ENCODE measurements around the gene TBXAS1.

Gene TBXAS1

GRCh38 chr7:139851770-139852481 lies 22.9 kb downstream of the TBXAS1 start:
- H3K9me2 ChIP-seq (replicated peaks; ENCODE audit: low read depth, low read length) = no peaks in the 10 kb centered on the region
- TF ChIP-seq CTCF (conservative IDR thresholded peaks at IDR 0.05; ENCODE audit: low read length) (no peak), EZH2phosphoT487 (IDR thresholded peaks at IDR 0.05; ENCODE audit: borderline replicate concordance) (no peak)
- no peak overlapping the region for H3K4me2 ChIP-seq (ENCODE audit: low read depth, low read length, poor library complexity, severe bottlenecking)
- no peaks in the 10 kb centered on the region for H3K79me2 ChIP-seq (ENCODE audit: insufficient read depth, low read length)
- no peaks in the 10 kb centered on the region for H3K27me3 ChIP-seq (ENCODE audit: insufficient read depth, low read length, poor library complexity, severe bottlenecking)
- no peaks in the 10 kb centered on the region for H3K9me3 ChIP-seq (ENCODE audit: insufficient read depth, low read depth, low read length)
- no peak overlapping the region for H3K4me3 ChIP-seq (ENCODE audit: low read length, poor library complexity, severe bottlenecking)
- H3K4me1 ChIP-seq (ENCODE audit: insufficient read depth, low read length, poor library complexity, severe bottlenecking) = peaks cover 18% of the 10 kb centered on the region
- H4K20me1 ChIP-seq (ENCODE audit: insufficient read depth, low read length, poor library complexity, severe bottlenecking) = no peaks in the 10 kb centered on the region
- H3F3A ChIP-seq (ENCODE audit: low read depth) = no peaks in the 10 kb centered on the region
- H3K36me3 ChIP-seq (ENCODE audit: insufficient read depth, low read length) = no peaks in the 10 kb centered on the region
- H3K9ac ChIP-seq (ENCODE audit: low read depth, low read length, poor library complexity, severe bottlenecking) = no peak overlapping the region
- no peak overlapping the region for H2AFZ ChIP-seq (ENCODE audit: low read length)

GRCh38 chr7:139852482-139852845 lies 23.4 kb downstream of the TBXAS1 start:
- Histone ChIP-seq H3K4me2 (ENCODE audit: low read depth, low read length, poor library complexity, severe bottlenecking) (no peak overlapping the region), H3K9ac (ENCODE audit: low read depth, low read length, poor library complexity, severe bottlenecking) (no peak overlapping the region), H3K36me3 (ENCODE audit: insufficient read depth, low read length) (no peaks in the 10 kb centered on the region), H2AFZ (ENCODE audit: low read length) (no peak overlapping the region), H4K20me1 (ENCODE audit: insufficient read depth, low read length, poor library complexity, severe bottlenecking) (no peaks in the 10 kb centered on the region), H3K4me1 (ENCODE audit: insufficient read depth, low read length, poor library complexity, severe bottlenecking) (peaks cover 18% of the 10 kb centered on the region), H3F3A (ENCODE audit: low read depth) (no peaks in the 10 kb centered on the region), H3K79me2 (ENCODE audit: insufficient read depth, low read length) (no peaks in the 10 kb centered on the region), H3K27me3 (ENCODE audit: insufficient read depth, low read length, poor library complexity, severe bottlenecking) (no peaks in the 10 kb centered on the region), H3K4me3 (ENCODE audit: low read length, poor library complexity, severe bottlenecking) (no peak overlapping the region), H3K9me2 (replicated peaks; ENCODE audit: low read depth, low read length) (no peaks in the 10 kb centered on the region), H3K9me3 (ENCODE audit: insufficient read depth, low read depth, low read length) (no peaks in the 10 kb centered on the region)
- no peak for TF ChIP-seq CTCF (conservative IDR thresholded peaks at IDR 0.05; ENCODE audit: low read length)
- TF ChIP-seq EZH2phosphoT487 (IDR thresholded peaks at IDR 0.05; ENCODE audit: borderline replicate concordance) = no peak

- Histone ChIP-seq H3K9me3 (ENCODE audit: insufficient read depth, low read depth, low read length) (no peaks in the 10 kb centered on the region), H3K36me3 (ENCODE audit: insufficient read depth, low read length) (no peaks in the 10 kb centered on the region), H4K20me1 (ENCODE audit: insufficient read depth, low read length, poor library complexity, severe bottlenecking) (no peaks in the 10 kb centered on the region), H3K9ac (ENCODE audit: low read depth, low read length, poor library complexity, severe bottlenecking) (no peak overlapping the region), H3K27me3 (ENCODE audit: insufficient read depth, low read length, poor library complexity, severe bottlenecking) (no peaks in the 10 kb centered on the region), H3K4me1 (ENCODE audit: insufficient read depth, low read length, poor library complexity, severe bottlenecking) (peaks cover 18% of the 10 kb centered on the region), H3K4me2 (ENCODE audit: low read depth, low read length, poor library complexity, severe bottlenecking) (no peak overlapping the region), H3K4me3 (ENCODE audit: low read length, poor library complexity, severe bottlenecking) (no peak overlapping the region), H3K79me2 (ENCODE audit: insufficient read depth, low read length) (no peaks in the 10 kb centered on the region), H2AFZ (ENCODE audit: low read length) (no peak overlapping the region), H3F3A (ENCODE audit: low read depth) (no peaks in the 10 kb centered on the region), H3K9me2 (replicated peaks; ENCODE audit: low read depth, low read length) (no peaks in the 10 kb centered on the region)
- TF ChIP-seq CTCF (conservative IDR thresholded peaks at IDR 0.05; ENCODE audit: low read length) (no peak), EZH2phosphoT487 (IDR thresholded peaks at IDR 0.05; ENCODE audit: borderline replicate concordance) (no peak)
These were observed 24.6 kb downstream of the TBXAS1 start for GRCh38 chr7:139853506-139854123.

Measured in Loucy (cell line).